GM23338 (cell line): ENCODE data around the gene SLC2A6. TPM values are rescaled to one million over a fixed set of nuclear protein-coding genes. Genes with fewer than 3 reads are reported as not detected.

ENCODE experiments used
- ATAC-seq: fragments of 200-7000 bp; cut with Tn5 transposase; 3 replicates; pipeline ENCODE4 v1.9.1; 2020
- DNase-seq: peaks from one replicate; pipeline ENCODE4 v3.0.0-alpha.2; 2015; ENCODE audit warnings: low spot score
- H2AFZ ChIP-seq: fragments of 200-600 bp; sonication (generic); 2 replicates; pipeline ENCODE4 v1.8.0; 2016; ENCODE audit warnings: antibody characterized with exemption, mild to moderate bottlenecking, moderate library complexity
- H3F3A ChIP-seq: fragments of 200-600 bp; sonication (generic); replicated peaks from 2 replicates; pipeline ENCODE4 v1.8.0; 2017; ENCODE audit warnings: antibody characterized with exemption, mixed run types, low read depth
- H3K27ac ChIP-seq: fragments of 200-600 bp; sonication (generic); 2 replicates; pipeline ENCODE4 v1.6.1; 2016; ENCODE audit warnings: low read depth
- H3K27me3 ChIP-seq: fragments of 200-600 bp; sonication (generic); 2 replicates; pipeline ENCODE4 v1.8.0; 2016; ENCODE audit warnings: mild to moderate bottlenecking, mixed run types, moderate library complexity; ENCODE audit not compliant: insufficient read depth
- H3K36me3 ChIP-seq: fragments of 200-600 bp; sonication (generic); 2 replicates; pipeline ENCODE4 v1.8.0; 2016; ENCODE audit warnings: mild to moderate bottlenecking; ENCODE audit not compliant: insufficient read depth
- H3K4me1 ChIP-seq: fragments of 200-600 bp; sonication (generic); 2 replicates; pipeline ENCODE4 v1.8.0; 2016; ENCODE audit warnings: mild to moderate bottlenecking, moderate library complexity; ENCODE audit not compliant: insufficient read depth
- H3K4me2 ChIP-seq: fragments of 200-600 bp; sonication (generic); 2 replicates; pipeline ENCODE4 v1.7.1; 2017; ENCODE audit warnings: mixed run types
- H3K4me3 ChIP-seq: fragments of 200-600 bp; sonication (generic); 2 replicates; pipeline ENCODE4 v1.6.1; 2016; ENCODE audit warnings: mixed run types
- H3K79me2 ChIP-seq: fragments of 200-600 bp; sonication (generic); replicated peaks from 2 replicates; pipeline ENCODE4 v1.8.0; 2017; ENCODE audit warnings: mild to moderate bottlenecking; ENCODE audit not compliant: insufficient read depth
- H3K9me2 ChIP-seq: fragments of 200-600 bp; sonication (generic); 2 replicates; pipeline ENCODE4 v1.8.0; 2017; ENCODE audit not compliant: insufficient read depth
- H4K20me1 ChIP-seq: fragments of 200-600 bp; sonication (generic); replicated peaks from 2 replicates; pipeline ENCODE4 v1.8.0; 2017; ENCODE audit warnings: mild to moderate bottlenecking; ENCODE audit not compliant: insufficient read depth
- H3K27ac Mint-ChIP-seq: 2 replicates; pipeline ENCODE4 v1.8.0; 2020; ENCODE audit warnings: inconsistent platforms, mild to moderate bottlenecking, moderate library complexity, mixed read lengths
- H3K27me3 Mint-ChIP-seq: 3 replicates; pipeline ENCODE4 v1.8.0; 2022; ENCODE audit warnings: low read depth, mild to moderate bottlenecking, moderate library complexity, mixed read lengths, inconsistent platforms; ENCODE audit not compliant: insufficient read depth, poor library complexity
- H3K36me3 Mint-ChIP-seq: 3 replicates; pipeline ENCODE4 v1.8.0; 2021; ENCODE audit warnings: low read depth, mild to moderate bottlenecking, inconsistent platforms, moderate library complexity, mixed read lengths
- H3K4me1 Mint-ChIP-seq: 3 replicates; pipeline ENCODE4 v1.8.0; 2020; ENCODE audit warnings: mild to moderate bottlenecking, inconsistent platforms, mixed read lengths
- H3K4me3 Mint-ChIP-seq: 3 replicates; pipeline ENCODE4 v1.8.0; 2021; ENCODE audit warnings: moderate library complexity, mild to moderate bottlenecking, inconsistent platforms, mixed read lengths
- H3K9me3 Mint-ChIP-seq: 3 replicates; pipeline ENCODE4 v1.8.0; 2020; ENCODE audit warnings: moderate library complexity, mild to moderate bottlenecking, inconsistent platforms, mixed read lengths
- CREB1 ChIP-seq: fragments of 250-450 bp; sonication (Bioruptor Pico); IDR thresholded peaks from 2 replicates; pipeline ENCODE4 v1.5.0; 2020; ENCODE audit warnings: low read depth, mild to moderate bottlenecking, moderate library complexity
- CTCF ChIP-seq, 2 experiments: fragments of 200-600 bp in 1 of 2; sonication (generic) in 1 of 2; conservative IDR thresholded peaks; 2 replicates each; pipeline versions ENCODE4 v1.5.1 to v1.6.1; 2016 to 2017; ENCODE audit warnings: antibody characterized with exemption in 2 of 2, low read depth in 2 of 2, mild to moderate bottlenecking in 2 of 2, moderate library complexity in 1 of 2
- ETS1 ChIP-seq: IDR thresholded peaks from 2 replicates; pipeline ENCODE4 v1.6.1; 2016; ENCODE audit warnings: antibody characterized with exemption
- EZH2 ChIP-seq: fragments of 200-600 bp; sonication (generic); IDR thresholded peaks from one replicate; pipeline ENCODE4 v1.8.0; 2017; ENCODE audit warnings: antibody characterized with exemption, mild to moderate bottlenecking, low read depth; ENCODE audit not compliant: unreplicated experiment
- EZH2phosphoT487 ChIP-seq: fragments of 200-600 bp; sonication (generic); IDR thresholded peaks from one replicate; pipeline ENCODE4 v1.8.1; 2018; ENCODE audit warnings: antibody characterized with exemption; ENCODE audit not compliant: unreplicated experiment
- JUNB ChIP-seq: IDR thresholded peaks from one replicate; pipeline ENCODE4 v1.6.1; 2016; ENCODE audit warnings: antibody characterized with exemption; ENCODE audit not compliant: unreplicated experiment
- NANOG ChIP-seq: IDR thresholded peaks from 2 replicates; pipeline ENCODE4 v1.6.1; 2016; ENCODE audit warnings: antibody characterized with exemption, borderline replicate concordance
- POLR2AphosphoS5 ChIP-seq: IDR thresholded peaks from 2 replicates; pipeline ENCODE4 v1.6.1; 2016; ENCODE audit warnings: antibody characterized with exemption, low read depth
- REST ChIP-seq: IDR thresholded peaks from one replicate; pipeline ENCODE4 v1.6.1; 2018; ENCODE audit warnings: antibody characterized with exemption; ENCODE audit not compliant: unreplicated experiment
- STAT1 ChIP-seq: IDR thresholded peaks from one replicate; pipeline ENCODE4 v1.6.1; 2016; ENCODE audit warnings: antibody characterized with exemption; ENCODE audit not compliant: unreplicated experiment
- ZNF114 ChIP-seq: fragments of 250-450 bp; sonication (Bioruptor Pico); IDR thresholded peaks from 2 replicates; pipeline ENCODE4 v1.5.0; 2020; ENCODE audit warnings: mild to moderate bottlenecking, moderate library complexity
- ZNF331 ChIP-seq: fragments of 250-450 bp; sonication (Bioruptor Pico); IDR thresholded peaks from 2 replicates; pipeline ENCODE4 v1.5.0; 2020; ENCODE audit warnings: low read depth, mild to moderate bottlenecking, moderate library complexity
- ZNF462 ChIP-seq: fragments of 250-450 bp; sonication (Bioruptor Pico); IDR thresholded peaks from 2 replicates; pipeline ENCODE4 v1.5.0; 2020; ENCODE audit warnings: mild to moderate bottlenecking, moderate library complexity
- polyA plus RNA-seq: library from polyadenylated mRNA; unstranded; fragments of >200 nt; fragmentation: Nextera tagmentation; extraction: Ambion mirVana; gene quantifications from 2 replicates; pipeline ENCODE4 v1.2.1, GENCODE V29; 2016
- total RNA-seq: library from RNA; depleted of rRNA; stranded (reverse); fragments of >200 nt; shearing (Covaris generic); gene quantifications from 2 replicates; pipeline ENCODE4 v1.2.3, GENCODE V29; 2014

Gene SLC2A6
- total and polyA plus RNA-seq, 2 experiments from 2014 or later: 17.5 to 39.3 TPM

GRCh38 chr9:133454943-133455673 is 23.8 kb downstream of the SLC2A6 start (continued):
- TF ChIP-seq ETS1 (no peak), CREB1 (CRISPR knock-in tag) (no peak)

- H3K4me2 ChIP-seq: no peak overlapping the region
- no peaks in the 10 kb centered on the region for H4K20me1 ChIP-seq
- Mint-ChIP-seq H3K9me3 (no peaks in the 10 kb centered on the region), H3K36me3 (no peaks in the 10 kb centered on the region), H3K27me3 (peaks cover 5% of the 10 kb centered on the region), H3K27ac (no peak overlapping the region), H3K4me3 (no peak overlapping the region), H3K4me1 (0 out of 3 replicates have a peak, but pooled peaks cover 3% of the 10 kb centered on the region)
- H3K79me2 ChIP-seq: no peaks in the 10 kb centered on the region
- H2AFZ ChIP-seq: no peak overlapping the region
- no peak for ATAC-seq
- no peak overlapping the region for H3K4me3 ChIP-seq
- DNase-seq: no peak
- peaks cover 9% of the 10 kb centered on the region; the same call in 1 of the 2 replicates for H3K4me1 ChIP-seq
- H3K27ac ChIP-seq: no peak overlapping the region
- H3K36me3 ChIP-seq: no peaks in the 10 kb centered on the region
- H3F3A ChIP-seq: no peaks in the 10 kb centered on the region
- no peaks in the 10 kb centered on the region for H3K27me3 ChIP-seq
- no peaks in the 10 kb centered on the region for H3K9me2 ChIP-seq
- TF ChIP-seq CREB1 (CRISPR knock-in tag) (no peak), REST (no peak), JUNB (no peak), ZNF462 (no peak), EZH2phosphoT487 (no peak), ZNF114 (CRISPR knock-in tag) (no peak), ZNF331 (no peak), STAT1 (no peak), EZH2 (no peak), CTCF (conservative IDR thresholded peaks at IDR 0.05; ENCODE audit: low read depth in 2 of 2) (no peak), NANOG (no peak), POLR2AphosphoS5 (no peak)
Observed at GRCh38 chr9:133454325-133454724, 24.6 kb downstream of the SLC2A6 start.
